HL-60/S4 treated with phorbol 12-myristate 13-acetate at 8.2 ng/mL for 4 days and 3 days (cell line): ENCODE measurements around the gene B2M.
"Not testable (repeated sequence)": the region's sequence is repeated elsewhere in the genome, so short reads cannot be mapped to it uniquely, and the experiment has no call there.

Experiments used
- in situ Hi-C: fragments of 300-500 bp; cut with MboI; formaldehyde crosslinking; loops from 2 replicates; pipeline ENCODE4 v1.15.0; 2022; ENCODE audit warnings: low sequenced_read_pairs

The B2M gene

GRCh38 chr15:44697014-44697413 lies 14.3 kb upstream of the B2M start:
- in situ Hi-C loops, result no loop called here

- in situ Hi-C loops, result no loop called here
Measured at GRCh38 chr15:44698641-44699040, 12.7 kb upstream of the B2M start.

GRCh38 chr15:44700676-44701075 lies 10.6 kb upstream of the B2M start:
- in situ Hi-C loops, result not testable (repeated sequence)

GRCh38 chr15:44705986-44706385 lies 5.3 kb upstream of the B2M start:
- in situ Hi-C loops, result no loop called here

- in situ Hi-C loops, result no loop called here
Measured at GRCh38 chr15:44706401-44706800, 4.9 kb upstream of the B2M start.

GRCh38 chr15:44706946-44707636 lies 4.2 kb upstream of the B2M start:
- in situ Hi-C loops, result no loop called here

- in situ Hi-C loops, result no loop called here
Measured at GRCh38 chr15:44710236-44711095, 851 bp upstream of the B2M start.

- in situ Hi-C loops, result no loop called here
Measured at GRCh38 chr15:44711743-44712345, 527 bp downstream of the B2M start.

GRCh38 chr15:44712346-44713005 lies 1.2 kb downstream of the B2M start:
- in situ Hi-C loops, result no loop called here

GRCh38 chr15:44713006-44713966 lies 2.0 kb downstream of the B2M start:
- in situ Hi-C loops, result no loop called here

- in situ Hi-C loops, result no loop called here
Measured at GRCh38 chr15:44715142-44715796, 4.0 kb downstream of the B2M start.

- in situ Hi-C loops, result no loop called here
Measured at GRCh38 chr15:44715797-44716334, 4.5 kb downstream of the B2M start.

GRCh38 chr15:44716983-44717602 lies 5.8 kb downstream of the B2M start:
- in situ Hi-C loops, result no loop called here

GRCh38 chr15:44718180-44718926 lies 7.0 kb downstream of the B2M start:
- in situ Hi-C loops, result no loop called here

- in situ Hi-C loops, result no loop called here
Measured at GRCh38 chr15:44718927-44719292, 7.6 kb downstream of the B2M start.

GRCh38 chr15:44719293-44719999 lies 8.1 kb downstream of the B2M start:
- in situ Hi-C loops, result no loop called here

GRCh38 chr15:44720000-44720435 lies 8.7 kb downstream of the B2M start:
- in situ Hi-C loops, result not testable (repeated sequence)
